ENCODE measurements around the gene PRDX2. TPM values are rescaled to one million over a fixed set of nuclear protein-coding genes. Genes with fewer than 3 reads are reported as not detected.
A peak's percentile ranks its signal among the peaks of the same experiment; 100 is the strongest.

The PRDX2 gene
- polyA plus RNA-seq, 1 of the 3 experiments (the other 2 are of a cell fraction), result 341 TPM

- TF ChIP-seq SMC3 (IDR thresholded peaks at IDR 0.05; ENCODE audit: low read depth, low read length), result no peak
- TF ChIP-seq FOXJ3 (CRISPR knock-in tag; IDR thresholded peaks at IDR 0.05), result no peak
- TF ChIP-seq MXI1 (IDR thresholded peaks at IDR 0.05; ENCODE audit: low read depth, low read length), result no peak
- no peak for TF ChIP-seq ZBTB33 (IDR thresholded peaks at IDR 0.05; ENCODE audit: borderline replicate concordance, low read depth)
- TF ChIP-seq TCF12 (IDR thresholded peaks at IDR 0.05), result no peak
- no peak for TF ChIP-seq RXRA (IDR thresholded peaks at IDR 0.05; ENCODE audit: borderline replicate concordance, low read depth)
- no peak for TF ChIP-seq JUND (IDR thresholded peaks at IDR 0.05)
Observed at GRCh38 chr19:12786952-12787351, 14.6 kb downstream of the PRDX2 start (continued).

GRCh38 chr19:12786141-12786870 lies 15.3 kb downstream of the PRDX2 start:
- 47% methylated on average over 5 of the region's 18 CpGs for WGBS (ENCODE audit: low lambda C conversion rate)

More at GRCh38 chr19:12786141-12786870, 15.3 kb downstream of the PRDX2 start:
- peaks cover 53 to 74% of the 10 kb centered on the region in 2 experiments for H3K4me1 ChIP-seq (ENCODE audit: control insufficient read depth in 1 of 2, insufficient read depth in 2 of 2, low read depth in 1 of 2, low read length in 1 of 2)
- peak overlapping the region; percentile 97 to 98 for H3K27ac ChIP-seq (ENCODE audit: low read depth in 2 of 2, low read length in 1 of 2)
- H2AFZ ChIP-seq (ENCODE audit: low read depth), result peak overlapping the region; percentile 56; the same call in 1 of the 2 replicates
- H3K4me2 ChIP-seq, result peak overlapping the region; percentile 33; the same call in 1 of the 2 replicates
- H3K4me3 ChIP-seq (ENCODE audit: low read depth in 2 of 2, low read length in 1 of 2), result no peak overlapping the region
- no peaks in the 10 kb centered on the region for H3K27me3 ChIP-seq (ENCODE audit: insufficient read depth)
- TF ChIP-seq MAX (IDR thresholded peaks at IDR 0.05; ENCODE audit: low read depth), result no peak
- TF ChIP-seq GATA2 (CRISPR knock-in tag; IDR thresholded peaks at IDR 0.05), result no peak
- TF ChIP-seq EP300 (IDR thresholded peaks at IDR 0.05; ENCODE audit: borderline replicate concordance in 1 of 2, low read depth in 1 of 2, low read length in 1 of 2), result no peak
- no peak for TF ChIP-seq JUND (IDR thresholded peaks at IDR 0.05)
- no peak for TF ChIP-seq GABPA (IDR thresholded peaks at IDR 0.05; ENCODE audit: low read depth)
- no peak for TF ChIP-seq FOSL2 (IDR thresholded peaks at IDR 0.05; ENCODE audit: borderline replicate concordance, low read depth)
- no peak for TF ChIP-seq RFX5 (IDR thresholded peaks at IDR 0.05; ENCODE audit: low read length)
- TF ChIP-seq SMC3 (IDR thresholded peaks at IDR 0.05; ENCODE audit: low read depth, low read length), result no peak
- no peak for TF ChIP-seq POLR2AphosphoS5 (IDR thresholded peaks at IDR 0.05; ENCODE audit: low read depth, low read length)
- no peak for TF ChIP-seq USF2 (IDR thresholded peaks at IDR 0.05; ENCODE audit: borderline replicate concordance, low read depth, low read length)
- no peak for TF ChIP-seq RAD21 (IDR thresholded peaks at IDR 0.05; ENCODE audit: low read length)
- TF ChIP-seq EZH2phosphoT487 (IDR thresholded peaks at IDR 0.05; ENCODE audit: borderline replicate concordance, low read depth), result no peak
- no peak for TF ChIP-seq YY1 (IDR thresholded peaks at IDR 0.05; ENCODE audit: low read depth)
- TF ChIP-seq ELF1 (IDR thresholded peaks at IDR 0.05), result no peak
- TF ChIP-seq TAF1 (IDR thresholded peaks at IDR 0.05; ENCODE audit: borderline replicate concordance, low read depth, low read length), result no peak
- TF ChIP-seq USF1 (IDR thresholded peaks at IDR 0.05; ENCODE audit: borderline replicate concordance, low read depth), result no peak
- H3K79me2 ChIP-seq (ENCODE audit: insufficient read depth), result no peaks in the 10 kb centered on the region
- H3K36me3 ChIP-seq (replicated peaks in 1 of 2; ENCODE audit: control insufficient read depth in 1 of 2, insufficient read depth in 2 of 2, low read length in 1 of 2), result no peaks in the 10 kb centered on the region
- no peaks in the 10 kb centered on the region for H4K20me1 ChIP-seq (ENCODE audit: insufficient read depth)
- DNase-seq, result peak; percentile 46
- H3K9me2 ChIP-seq, result no peaks in the 10 kb centered on the region
- CTCF ChIA-PET, result interaction anchor here (0.6 to 3.4 kb wide), 5 partner anchors 9 to 61 kb away, joined by 3 to 46 read pairs (median 8); no protein-coding TSS in a partner anchor
- POLR2A ChIA-PET, result no interaction called here
- H3F3A ChIP-seq (replicated peaks; ENCODE audit: insufficient read depth), result peaks cover 75% of the 10 kb centered on the region
- no peaks in the 10 kb centered on the region for H3K9me3 ChIP-seq
- peak overlapping the region; percentile 19; the same call in 1 of the 2 replicates for H3K9ac ChIP-seq
